Stimulated activated CD4-positive, alpha-beta T cell treated with anti-CD3 and anti-CD28 coated beads, Interleukin-4, amount 100 ng/mL, for 1 hour (primary cell): ENCODE results near the gene KLHDC7B.
"Not testable (repeated sequence)": the region's sequence is repeated elsewhere in the genome, so short reads cannot be mapped to it uniquely, and the experiment has no call there.

Source experiments
- DNase-seq: peaks from one replicate; pipeline ENCODE4 v3.0.0-alpha.2; 2020

The KLHDC7B gene

GRCh38 chr22:50517495-50518260 is 28.0 kb upstream of the KLHDC7B start:
- DNase-seq = no peak

DNA sequence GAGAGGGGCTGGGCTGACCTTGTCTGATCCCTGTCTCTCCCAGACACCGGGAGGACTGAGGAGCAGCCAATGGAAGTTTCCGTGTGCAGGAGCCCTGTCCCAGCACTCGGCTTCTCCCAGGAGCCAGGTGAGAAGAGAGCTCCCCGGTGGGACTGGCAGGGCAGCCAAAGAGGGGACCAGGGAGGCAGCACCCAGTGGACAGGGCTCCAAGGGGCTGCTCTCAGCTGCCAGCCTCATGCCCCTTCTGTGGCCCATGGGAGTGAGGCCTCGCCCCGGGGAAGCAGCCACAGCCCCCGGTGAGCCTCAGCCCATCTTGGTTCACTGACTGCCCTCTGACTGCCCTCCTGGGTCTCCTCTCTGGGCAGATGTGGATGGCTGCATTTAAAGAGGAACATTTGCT is 27.1 kb upstream of the KLHDC7B start:
- DNase-seq = no peak

GRCh38 chr22:50519151-50519550 is 26.5 kb upstream of the KLHDC7B start:
- DNase-seq = no peak

- not testable (repeated sequence) for DNase-seq
Measured at GRCh38 chr22:50520184-50520583, 25.5 kb upstream of the KLHDC7B start.

GRCh38 chr22:50520826-50521453 is 24.8 kb upstream of the KLHDC7B start:
- DNase-seq = no peak

GRCh38 chr22:50521710-50522109 is 24.0 kb upstream of the KLHDC7B start:
- DNase-seq = no peak

GRCh38 chr22:50522208-50522805 is 23.4 kb upstream of the KLHDC7B start:
- DNase-seq = no peak

DNA sequence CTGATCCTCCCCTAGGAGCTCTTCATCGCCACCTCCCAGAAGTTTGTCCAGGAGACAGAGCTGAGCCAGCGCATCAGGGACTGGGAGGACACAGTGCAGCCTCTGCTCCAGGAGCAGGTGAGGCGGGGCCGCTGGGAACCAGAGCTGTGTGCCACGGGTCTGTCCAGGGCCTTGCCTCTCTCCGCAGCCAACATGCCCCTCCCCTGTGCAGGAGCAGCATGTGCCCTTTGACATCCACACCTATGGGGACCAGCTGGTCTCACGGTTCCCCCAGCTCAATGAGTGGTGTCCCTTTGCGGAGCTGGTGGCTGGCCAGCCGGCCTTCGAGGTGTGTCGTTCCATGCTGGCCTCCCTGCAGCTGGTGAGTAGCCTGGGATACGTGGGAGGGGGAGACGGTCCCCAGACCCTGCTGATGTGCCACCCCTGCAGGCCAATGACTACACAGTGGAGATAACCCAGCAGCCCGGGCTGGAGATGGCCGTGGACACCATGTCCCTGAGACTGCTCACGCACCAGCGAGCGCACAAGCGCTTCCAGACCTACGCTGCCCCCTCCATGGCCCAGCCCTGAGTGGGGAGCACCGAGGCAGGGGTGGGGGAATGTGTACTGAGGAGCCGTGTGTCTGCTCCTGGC is 22.8 kb upstream of the KLHDC7B start:
- DNase-seq = no peak

GRCh38 chr22:50523458-50523805 is 22.3 kb upstream of the KLHDC7B start:
- no peak for DNase-seq

DNA sequence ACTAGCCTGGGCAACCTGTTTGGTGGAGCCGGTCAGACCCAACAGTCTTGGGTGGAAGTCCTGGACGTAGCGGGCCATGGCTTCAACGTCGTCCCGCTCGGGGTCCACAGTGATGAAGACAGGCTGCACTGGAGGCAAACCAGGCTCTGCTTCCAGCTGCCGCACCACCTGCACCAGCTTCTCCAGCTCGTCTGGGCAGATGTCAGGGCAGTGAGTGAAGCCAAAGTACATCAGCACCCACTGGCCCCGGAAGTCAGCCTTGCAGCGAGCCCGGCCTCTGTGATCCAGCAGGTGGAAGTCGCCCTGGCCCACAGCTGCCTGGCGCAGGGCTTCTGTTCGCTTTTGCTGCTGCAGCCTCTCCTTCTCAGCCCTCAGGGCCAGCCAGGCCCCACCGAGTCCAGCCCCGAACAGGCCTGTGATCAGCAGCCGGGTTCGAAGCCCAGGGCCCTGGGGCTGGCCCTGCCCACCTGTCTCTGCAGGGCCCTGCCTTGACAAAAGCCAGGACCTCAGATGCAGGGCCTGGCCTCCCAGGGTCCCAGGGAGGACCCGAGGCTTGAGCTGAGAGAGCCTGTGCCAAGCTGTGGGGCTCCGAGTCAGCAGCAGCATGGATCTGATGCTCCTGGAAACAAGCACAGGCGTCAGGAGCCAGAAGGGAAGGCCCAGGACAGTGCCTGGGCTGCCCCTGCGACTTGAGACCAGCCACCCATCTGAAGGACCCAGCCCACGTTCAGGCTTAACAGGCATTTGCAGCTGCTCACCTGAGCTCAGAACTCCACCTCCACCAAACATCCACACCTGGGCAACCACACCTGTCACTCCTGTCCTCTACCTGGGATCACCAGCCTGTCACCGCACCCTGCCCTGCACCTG is 21.7 kb upstream of the KLHDC7B start:
- no peak for DNase-seq

GRCh38 chr22:50524676-50525103 is 21.0 kb upstream of the KLHDC7B start:
- no peak for DNase-seq

DNA sequence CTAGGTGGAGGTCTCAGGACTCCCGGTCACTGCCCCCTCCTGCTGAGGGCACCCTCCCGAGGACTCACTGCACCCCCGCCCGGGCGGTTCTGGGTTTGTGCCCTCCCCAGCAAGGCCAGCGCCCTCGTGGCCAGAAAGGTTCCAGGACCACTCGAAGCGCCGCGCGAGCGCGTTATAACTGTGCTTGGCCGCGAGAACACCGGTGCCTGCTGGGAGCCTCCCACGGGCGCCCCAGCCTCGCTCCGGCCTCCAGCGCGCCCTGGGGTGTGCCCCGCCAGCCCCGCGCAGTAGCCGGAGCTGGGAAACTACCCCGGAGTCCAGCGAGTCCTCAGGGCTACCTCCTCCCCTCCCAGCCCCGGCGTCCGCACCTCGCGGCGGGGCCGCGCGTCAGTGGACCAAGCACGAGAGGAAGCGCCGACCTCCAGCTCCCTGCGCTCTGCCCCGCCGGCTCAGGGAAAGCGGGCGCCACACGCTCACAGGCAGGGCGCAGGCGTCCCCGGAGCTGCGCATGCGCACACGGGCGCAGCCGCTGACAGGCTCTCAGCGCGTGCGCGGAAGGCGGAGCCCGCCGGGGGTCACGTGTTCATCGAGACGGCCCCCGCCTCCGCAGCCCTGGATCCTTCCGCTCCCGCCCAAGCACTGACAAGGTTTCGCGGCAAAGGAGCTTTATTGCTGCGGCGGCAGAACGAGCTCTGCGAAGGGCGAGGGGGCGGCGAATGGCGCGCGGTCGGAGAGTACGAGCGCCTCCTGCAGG is 20.4 kb upstream of the KLHDC7B start, which contains the start of gene SCO2:
Gene SCO2 (minus strand): TSS at position 495 of the 754 bp plus-strand sequence. CDS start 1,187 bp downstream, outside the sequence.
- peak; percentile 99 for DNase-seq

DNA sequence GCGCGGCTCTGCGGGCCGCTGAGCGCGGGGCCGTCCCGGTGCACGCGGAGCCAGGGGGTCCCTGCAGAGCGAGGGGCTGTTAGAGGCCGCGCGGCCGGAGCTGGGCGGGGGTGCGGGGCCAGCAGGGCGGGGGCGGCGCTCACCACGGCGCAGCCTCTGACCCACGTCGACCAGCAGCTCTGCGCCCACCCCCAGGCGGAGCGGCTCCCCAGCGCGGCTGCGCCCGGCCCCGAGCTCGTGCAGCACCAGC is 19.9 kb upstream of the KLHDC7B start:
- DNase-seq = no peak

- peak; percentile 88 for DNase-seq
Measured at GRCh38 chr22:50526108-50526833, 19.4 kb upstream of the KLHDC7B start.

GRCh38 chr22:50526834-50527801 is 18.6 kb upstream of the KLHDC7B start:
- DNase-seq = no peak

- DNase-seq = no peak
Measured at GRCh38 chr22:50527921-50528681, 17.6 kb upstream of the KLHDC7B start.

- peak; percentile 13 for DNase-seq
Measured at GRCh38 chr22:50528682-50529415, 16.9 kb upstream of the KLHDC7B start.

DNA sequence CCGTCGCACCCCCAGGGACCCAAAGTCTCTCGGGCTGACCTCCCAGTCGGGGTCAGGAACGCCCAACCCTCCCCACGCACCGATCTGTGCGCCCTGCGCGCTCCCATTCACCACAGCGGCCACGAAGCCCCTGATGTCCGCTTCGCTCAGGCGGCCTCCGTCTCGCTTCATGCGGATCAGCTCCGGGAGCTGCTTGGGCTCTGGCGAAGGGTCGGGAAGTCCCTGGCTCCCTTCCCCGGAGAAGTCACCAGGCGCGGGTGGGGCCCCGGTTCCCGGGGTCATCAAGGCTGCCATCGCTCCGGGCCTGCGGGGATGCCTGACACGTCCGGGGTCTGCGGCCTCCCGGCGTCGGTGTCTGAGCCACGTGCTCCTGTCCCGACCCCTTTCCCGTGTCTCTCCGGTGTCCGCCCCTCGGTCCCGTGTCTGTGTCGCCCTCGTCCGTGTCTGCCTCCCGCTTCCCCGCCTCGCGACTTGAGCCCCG is 16.2 kb upstream of the KLHDC7B start:
- DNase-seq = peak; percentile 15
